ENCODE measurements around the gene OSBPL2.

Gene OSBPL2

DNA sequence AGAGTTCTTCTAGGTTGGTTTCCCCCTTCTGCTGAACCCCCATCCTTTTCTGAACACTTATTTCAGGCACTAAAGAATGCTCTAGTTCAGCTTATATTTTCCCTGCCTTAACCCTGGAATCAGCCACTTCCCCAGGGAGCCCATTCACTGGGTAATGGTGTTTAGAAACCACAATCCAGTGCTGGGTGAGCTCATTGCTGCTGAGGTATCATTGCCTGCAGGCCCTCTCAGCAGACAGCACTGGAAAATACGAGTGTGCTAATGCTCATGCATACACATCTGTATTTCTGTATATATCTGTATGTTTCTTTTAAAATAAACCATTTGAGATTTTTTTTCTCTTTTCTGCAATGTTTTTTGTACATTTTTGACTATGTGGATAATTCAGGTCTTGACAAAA is 27.0 kb downstream of the OSBPL2 start:
- TF ChIP-seq, protein P1, sequence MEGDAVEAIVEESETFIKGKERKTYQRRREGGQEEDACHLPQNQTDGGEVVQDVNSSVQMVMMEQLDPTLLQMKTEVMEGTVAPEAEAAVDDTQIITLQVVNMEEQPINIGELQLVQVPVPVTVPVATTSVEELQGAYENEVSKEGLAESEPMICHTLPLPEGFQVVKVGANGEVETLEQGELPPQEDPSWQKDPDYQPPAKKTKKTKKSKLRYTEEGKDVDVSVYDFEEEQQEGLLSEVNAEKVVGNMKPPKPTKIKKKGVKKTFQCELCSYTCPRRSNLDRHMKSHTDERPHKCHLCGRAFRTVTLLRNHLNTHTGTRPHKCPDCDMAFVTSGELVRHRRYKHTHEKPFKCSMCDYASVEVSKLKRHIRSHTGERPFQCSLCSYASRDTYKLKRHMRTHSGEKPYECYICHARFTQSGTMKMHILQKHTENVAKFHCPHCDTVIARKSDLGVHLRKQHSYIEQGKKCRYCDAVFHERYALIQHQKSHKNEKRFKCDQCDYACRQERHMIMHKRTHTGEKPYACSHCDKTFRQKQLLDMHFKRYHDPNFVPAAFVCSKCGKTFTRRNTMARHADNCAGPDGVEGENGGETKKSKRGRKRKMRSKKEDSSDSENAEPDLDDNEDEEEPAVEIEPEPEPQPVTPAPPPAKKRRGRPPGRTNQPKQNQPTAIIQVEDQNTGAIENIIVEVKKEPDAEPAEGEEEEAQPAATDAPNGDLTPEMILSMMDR (IDR thresholded peaks at IDR 0.05; ENCODE audit: low read depth, low read length, missing control alignments), result no peak
- no peak for DNase-seq (ENCODE audit: extremely low read depth, low read depth)
- no peak overlapping the region for H3K4me3 ChIP-seq (replicated peaks; ENCODE audit: low read depth, low read length)

DNA sequence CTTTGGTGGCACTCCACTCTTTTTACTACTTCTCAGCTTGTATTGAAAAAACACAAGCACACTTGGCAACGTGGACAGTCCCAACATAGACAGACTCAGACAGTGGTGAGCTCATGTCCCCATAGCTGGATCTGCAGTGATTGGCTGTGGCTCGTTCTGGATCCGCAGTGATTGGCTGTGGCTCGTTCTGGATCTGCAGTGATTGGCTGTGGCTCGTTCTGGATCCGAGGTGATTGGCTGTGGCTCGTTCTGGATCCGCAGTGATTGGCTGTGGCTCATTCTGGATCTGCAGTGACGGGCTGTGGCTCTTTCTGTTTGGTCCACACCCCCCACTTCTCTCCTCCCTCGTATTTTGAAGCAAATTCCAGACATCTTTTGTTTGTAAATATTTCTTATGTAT is 28.0 kb downstream of the OSBPL2 start:
- TF ChIP-seq, protein P1 (IDR thresholded peaks at IDR 0.05; ENCODE audit: low read depth, low read length, missing control alignments), result no peak
- DNase-seq (ENCODE audit: extremely low read depth, low read depth), result no peak
- H3K4me3 ChIP-seq (replicated peaks; ENCODE audit: low read depth, low read length), result no peak overlapping the region

DNA sequence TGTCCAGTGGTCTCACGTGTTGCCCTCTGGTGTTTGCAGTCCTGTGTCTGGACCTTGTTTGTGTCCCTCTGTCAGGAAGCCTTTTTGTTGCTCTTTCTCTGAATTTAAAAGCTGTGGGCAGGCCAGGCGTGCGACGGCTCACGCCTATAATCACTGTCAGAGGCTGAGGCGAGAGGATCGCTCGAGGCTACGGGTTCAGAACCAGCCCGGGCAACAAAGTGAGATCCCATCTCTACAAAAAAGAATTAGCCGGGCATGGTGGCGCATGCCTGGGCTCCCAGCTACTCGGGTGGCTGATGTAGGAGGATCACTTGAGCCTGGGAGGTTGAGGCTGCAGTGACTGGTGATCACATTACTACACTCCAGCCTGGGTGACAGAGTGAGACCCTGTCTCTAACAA is 28.5 kb downstream of the OSBPL2 start:
- TF ChIP-seq, protein P1 (IDR thresholded peaks at IDR 0.05; ENCODE audit: low read depth, low read length, missing control alignments), result no peak
- DNase-seq (ENCODE audit: extremely low read depth, low read depth), result no peak
- no peak overlapping the region for H3K4me3 ChIP-seq (replicated peaks; ENCODE audit: low read depth, low read length)

DNA sequence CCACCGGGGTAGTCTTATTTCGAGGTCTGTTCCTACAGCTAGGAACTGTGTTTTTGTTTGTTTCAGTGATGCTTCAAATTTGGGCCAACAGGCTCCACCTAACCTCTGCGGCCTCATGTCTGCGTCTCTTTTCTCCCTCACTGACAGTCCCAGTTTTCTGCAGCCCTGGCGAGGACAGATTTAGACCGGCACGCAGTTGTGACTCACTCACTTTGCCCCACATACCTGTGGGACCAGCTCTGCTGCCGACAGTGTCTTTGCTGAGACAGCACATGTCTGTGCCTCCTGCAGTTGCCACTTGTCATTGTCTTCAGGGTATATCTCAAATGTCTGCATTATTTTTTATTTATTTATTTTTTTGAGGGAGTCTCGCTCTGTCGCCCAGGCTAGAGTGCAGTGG is 29.2 kb downstream of the OSBPL2 start:
- no peak overlapping the region for H3K4me3 ChIP-seq (replicated peaks; ENCODE audit: low read depth, low read length)
- DNase-seq (ENCODE audit: extremely low read depth, low read depth), result no peak
- TF ChIP-seq, protein P1 (IDR thresholded peaks at IDR 0.05; ENCODE audit: low read depth, low read length, missing control alignments), result no peak

DNA sequence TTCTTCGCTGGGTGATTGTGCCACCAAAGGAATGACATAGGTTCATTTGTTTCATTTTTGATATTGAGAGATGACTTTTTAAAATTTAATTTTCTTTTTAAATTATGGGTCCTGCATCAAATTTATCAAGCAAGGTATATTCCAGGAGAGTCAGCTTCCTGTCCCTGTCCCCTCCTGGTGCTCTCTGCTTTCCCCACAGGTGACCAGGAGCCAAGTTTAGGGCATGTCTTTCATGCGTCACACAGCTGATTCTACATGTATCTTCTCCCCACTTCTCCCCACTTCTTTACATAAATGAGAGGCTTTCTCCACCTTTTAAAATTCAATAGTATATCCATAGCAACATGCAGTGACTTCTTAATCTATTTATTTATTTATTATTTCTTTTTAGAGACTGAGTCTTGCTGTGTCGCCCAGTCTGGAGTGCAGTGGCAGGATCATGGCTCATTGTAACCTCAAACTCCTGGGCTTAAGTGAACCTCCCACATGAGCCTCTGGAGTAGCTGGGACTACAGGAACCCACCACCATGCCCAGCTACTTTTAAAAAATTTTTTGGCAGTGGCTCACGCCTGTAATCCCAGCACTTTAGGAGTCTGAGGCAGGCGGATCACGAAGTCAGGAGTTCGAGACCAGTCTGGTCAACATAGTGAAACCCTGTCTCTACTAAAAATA is 30.0 kb downstream of the OSBPL2 start:
- TF ChIP-seq, protein P1 (IDR thresholded peaks at IDR 0.05; ENCODE audit: low read depth, low read length, missing control alignments), result no peak
- no peak overlapping the region for H3K4me3 ChIP-seq (replicated peaks; ENCODE audit: low read depth, low read length)
- DNase-seq (ENCODE audit: extremely low read depth, low read depth), result no peak

DNA sequence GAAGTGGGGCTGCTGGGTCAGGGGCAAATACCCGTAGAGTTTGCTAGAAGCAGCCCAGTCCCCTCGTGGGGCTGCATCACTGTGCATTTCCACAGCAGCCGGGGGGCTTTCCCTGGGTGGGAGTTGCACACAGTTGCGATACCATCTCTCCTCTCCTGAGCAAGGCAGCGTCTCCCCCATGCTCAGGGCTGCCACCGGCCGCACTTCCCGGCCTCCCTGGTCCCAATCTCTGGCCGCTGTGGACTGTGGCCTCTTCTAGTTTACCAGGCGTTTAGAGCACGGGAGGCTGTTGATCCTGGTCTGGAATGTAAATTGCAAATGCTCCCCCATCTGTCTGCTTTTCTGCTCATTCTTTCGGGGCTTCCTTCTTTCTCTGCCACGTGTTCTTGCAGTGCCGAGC is 31.1 kb downstream of the OSBPL2 start:
- TF ChIP-seq, protein P1 (IDR thresholded peaks at IDR 0.05; ENCODE audit: low read depth, low read length, missing control alignments), result no peak
- DNase-seq (ENCODE audit: extremely low read depth, low read depth), result no peak
- H3K4me3 ChIP-seq (replicated peaks; ENCODE audit: low read depth, low read length), result no peak overlapping the region

DNA sequence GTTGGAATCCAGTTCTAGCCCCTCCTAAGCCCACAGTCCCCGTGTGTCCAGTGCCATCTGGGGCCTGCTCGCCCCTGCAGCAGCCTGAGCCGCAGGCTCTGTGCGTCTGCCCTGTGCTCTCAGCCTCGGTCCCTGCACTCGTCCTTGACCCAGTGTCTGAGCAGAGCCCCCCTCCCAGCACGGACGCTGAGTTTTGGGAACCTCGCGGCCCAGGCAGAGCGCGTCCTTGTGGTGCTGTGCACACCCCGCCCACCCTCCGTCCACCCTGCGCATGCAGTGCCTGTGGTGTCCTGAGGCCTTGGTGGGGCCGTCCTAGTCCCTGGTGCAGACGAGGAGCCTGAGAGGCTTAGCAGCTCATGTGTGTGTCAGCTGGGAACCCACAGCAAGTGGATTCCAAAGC is 31.6 kb downstream of the OSBPL2 start:
- TF ChIP-seq, protein P1 (IDR thresholded peaks at IDR 0.05; ENCODE audit: low read depth, low read length, missing control alignments), result no peak
- DNase-seq (ENCODE audit: extremely low read depth, low read depth), result no peak
- H3K4me3 ChIP-seq (replicated peaks; ENCODE audit: low read depth, low read length), result no peak overlapping the region

Data from HFF-Myc (cell line).